ENCODE results near the gene SYNC. TPM values are rescaled to one million over a fixed set of nuclear protein-coding genes. Genes with fewer than 3 reads are reported as not detected.

The SYNC gene
- total RNA-seq, 1 experiment from 2014 or later = 0.20 TPM

DNA sequence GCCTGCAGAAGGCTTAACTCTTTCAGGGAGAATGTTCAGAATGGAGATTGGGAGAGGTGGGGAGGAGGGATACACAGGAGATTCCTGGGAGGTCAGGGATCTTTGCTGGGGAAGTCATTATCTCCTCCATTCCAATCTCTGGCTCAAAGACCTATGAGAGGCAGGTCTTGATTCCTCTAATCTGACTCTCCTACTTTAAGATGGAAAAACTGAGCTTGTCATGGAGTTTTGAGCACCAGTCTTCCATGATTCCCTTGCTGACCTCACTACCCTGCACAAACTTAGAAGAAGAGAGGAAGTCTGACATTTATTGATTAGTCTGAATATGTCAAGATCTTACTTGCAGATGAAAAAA is 41.5 kb upstream of the SYNC start:
- ChIA-PET CTCF (no interaction called here), POLR2A (no interaction called here)
- H3K36me3 ChIP-seq (ENCODE audit: control insufficient read depth, insufficient read depth, low read length) = no peaks in the 10 kb centered on the region
- no peak overlapping the region for H3K27ac Mint-ChIP-seq (ENCODE audit: unreplicated experiment)
- TF ChIP-seq, protein P1, sequence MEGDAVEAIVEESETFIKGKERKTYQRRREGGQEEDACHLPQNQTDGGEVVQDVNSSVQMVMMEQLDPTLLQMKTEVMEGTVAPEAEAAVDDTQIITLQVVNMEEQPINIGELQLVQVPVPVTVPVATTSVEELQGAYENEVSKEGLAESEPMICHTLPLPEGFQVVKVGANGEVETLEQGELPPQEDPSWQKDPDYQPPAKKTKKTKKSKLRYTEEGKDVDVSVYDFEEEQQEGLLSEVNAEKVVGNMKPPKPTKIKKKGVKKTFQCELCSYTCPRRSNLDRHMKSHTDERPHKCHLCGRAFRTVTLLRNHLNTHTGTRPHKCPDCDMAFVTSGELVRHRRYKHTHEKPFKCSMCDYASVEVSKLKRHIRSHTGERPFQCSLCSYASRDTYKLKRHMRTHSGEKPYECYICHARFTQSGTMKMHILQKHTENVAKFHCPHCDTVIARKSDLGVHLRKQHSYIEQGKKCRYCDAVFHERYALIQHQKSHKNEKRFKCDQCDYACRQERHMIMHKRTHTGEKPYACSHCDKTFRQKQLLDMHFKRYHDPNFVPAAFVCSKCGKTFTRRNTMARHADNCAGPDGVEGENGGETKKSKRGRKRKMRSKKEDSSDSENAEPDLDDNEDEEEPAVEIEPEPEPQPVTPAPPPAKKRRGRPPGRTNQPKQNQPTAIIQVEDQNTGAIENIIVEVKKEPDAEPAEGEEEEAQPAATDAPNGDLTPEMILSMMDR (IDR thresholded peaks at IDR 0.05; ENCODE audit: insufficient read depth in 1 of 2, low read depth in 1 of 2, low read length in 1 of 2, severe bottlenecking in 1 of 2, unreplicated experiment in 1 of 2) = no peak
- H3K9me3 ChIP-seq = no peaks in the 10 kb centered on the region
- H3K4me1 ChIP-seq = peaks cover 28% of the 10 kb centered on the region
- no peak overlapping the region for H3K4me3 ChIP-seq (ENCODE audit: low read depth, low read length)
- H3K4me1 Mint-ChIP-seq (ENCODE audit: low read depth, unreplicated experiment) = peaks cover 5% of the 10 kb centered on the region
- intact Hi-C loops (cut with micrococcal nuclease; ENCODE audit: unreplicated experiment) = no loop called here
- TSS peak; percentile 17 for BruUV-seq (replicated peaks)
- H3K4me3 Mint-ChIP-seq (ENCODE audit: unreplicated experiment) = no peak overlapping the region
- no peaks in the 10 kb centered on the region for H3K27me3 ChIP-seq (replicated peaks; ENCODE audit: control insufficient read depth, insufficient read depth, low read length)
- no peaks in the 10 kb centered on the region for H3K27me3 Mint-ChIP-seq (ENCODE audit: insufficient read depth, unreplicated experiment)
- no peaks in the 10 kb centered on the region for H3K9me3 Mint-ChIP-seq (ENCODE audit: unreplicated experiment)
- peaks cover 30% of the 10 kb centered on the region for H3K36me3 Mint-ChIP-seq (ENCODE audit: insufficient read depth, unreplicated experiment)
- no peak for DNase-seq

- peak overlapping the region; percentile 76 for H3K4me3 ChIP-seq (ENCODE audit: low read depth, low read length)
- no peak for DNase-seq
- no TSS peak for BruUV-seq (replicated peaks)
- Mint-ChIP-seq H3K36me3 (ENCODE audit: insufficient read depth, unreplicated experiment) (peaks cover 30% of the 10 kb centered on the region), H3K27ac (ENCODE audit: unreplicated experiment) (no peak overlapping the region), H3K4me1 (ENCODE audit: low read depth, unreplicated experiment) (no peaks in the 10 kb centered on the region), H3K27me3 (ENCODE audit: insufficient read depth, unreplicated experiment) (no peaks in the 10 kb centered on the region), H3K4me3 (ENCODE audit: unreplicated experiment) (peak overlapping the region; percentile 76), H3K9me3 (ENCODE audit: unreplicated experiment) (no peaks in the 10 kb centered on the region)
- no peaks in the 10 kb centered on the region for H3K27me3 ChIP-seq (replicated peaks; ENCODE audit: control insufficient read depth, insufficient read depth, low read length)
- H3K36me3 ChIP-seq (ENCODE audit: control insufficient read depth, insufficient read depth, low read length) = no peaks in the 10 kb centered on the region
- H3K4me1 ChIP-seq = peaks cover 28% of the 10 kb centered on the region
- intact Hi-C loops (cut with micrococcal nuclease; ENCODE audit: unreplicated experiment) = no loop called here
- CTCF ChIA-PET = interaction anchor here (1.0 to 1.3 kb wide), 2 partner anchors 14 to 31 kb away, joined by 3 to 10 read pairs; no protein-coding TSS in a partner anchor
- POLR2A ChIA-PET = no interaction called here
- H3K9me3 ChIP-seq = no peaks in the 10 kb centered on the region
- TF ChIP-seq, protein P1 (IDR thresholded peaks at IDR 0.05; ENCODE audit: insufficient read depth in 1 of 2, low read depth in 1 of 2, low read length in 1 of 2, severe bottlenecking in 1 of 2, unreplicated experiment in 1 of 2) = no peak
These were observed 41.0 kb upstream of the SYNC start for GRCh38 chr1:32743380-32744070.

- peaks cover 30% of the 10 kb centered on the region for H3K36me3 Mint-ChIP-seq (ENCODE audit: insufficient read depth, unreplicated experiment)
- POLR2A ChIA-PET = interaction anchor here (0.6 kb wide), 1 partner anchor 16 kb away, joined by 3 read pairs; no protein-coding TSS in a partner anchor
- Histone ChIP-seq H3K36me3 (ENCODE audit: control insufficient read depth, insufficient read depth, low read length) (no peaks in the 10 kb centered on the region), H3K4me3 (ENCODE audit: low read depth, low read length) (peak overlapping the region; percentile 76), H3K9me3 (no peaks in the 10 kb centered on the region), H3K27me3 (replicated peaks; ENCODE audit: control insufficient read depth, insufficient read depth, low read length) (no peaks in the 10 kb centered on the region), H3K4me1 (peaks cover 28% of the 10 kb centered on the region)
- peak overlapping the region; percentile 76 for H3K4me3 Mint-ChIP-seq (ENCODE audit: unreplicated experiment)
- intact Hi-C loops (cut with micrococcal nuclease; ENCODE audit: unreplicated experiment) = no loop called here
- CTCF ChIA-PET = interaction anchor here (1.0 to 1.3 kb wide), 2 partner anchors 14 to 31 kb away, joined by 3 to 10 read pairs; no protein-coding TSS in a partner anchor
- H3K27ac Mint-ChIP-seq (ENCODE audit: unreplicated experiment) = peak overlapping the region; percentile 53
- BruUV-seq (replicated peaks) = no TSS peak
- DNase-seq = peak; percentile 26 to 56
- no peaks in the 10 kb centered on the region for H3K27me3 Mint-ChIP-seq (ENCODE audit: insufficient read depth, unreplicated experiment)
- H3K9me3 Mint-ChIP-seq (ENCODE audit: unreplicated experiment) = no peaks in the 10 kb centered on the region
- TF ChIP-seq, protein P1 (IDR thresholded peaks at IDR 0.05; ENCODE audit: insufficient read depth in 1 of 2, low read depth in 1 of 2, low read length in 1 of 2, severe bottlenecking in 1 of 2, unreplicated experiment in 1 of 2) = no peak
- H3K4me1 Mint-ChIP-seq (ENCODE audit: low read depth, unreplicated experiment) = no peaks in the 10 kb centered on the region
These were observed 40.4 kb upstream of the SYNC start for GRCh38 chr1:32742956-32743355.
